H1 (cell line): ENCODE data around the gene COL4A1. TPM values are rescaled to one million over a fixed set of nuclear protein-coding genes. Genes with fewer than 3 reads are reported as not detected.

Source experiments
- CTCF ChIA-PET: fragments of 300-600 bp; sonication (Branson Sonifier 250); formaldehyde crosslinking; loops from one replicate; lab custom pipeline; 2021; ENCODE audit not compliant: partially characterized antibody; lab: Charles Lee
- POLR2A ChIA-PET: fragments of 300-600 bp; sonication (Branson Sonifier 250); formaldehyde crosslinking; loops from one replicate; lab custom pipeline; 2021; ENCODE audit warnings: inconsistent platforms; ENCODE audit not compliant: partially characterized antibody; lab: Charles Lee
- DNase-seq, 2 experiments: peaks; one replicate each; pipeline versions ENCODE4 v3.0.0 to v3.0.0-alpha.2; 2010 to 2022; ENCODE audit warnings: low spot score in 2 of 2, low read depth in 1 of 2, mixed read lengths in 1 of 2
- FAIRE-seq: peaks from 2 replicates; lab custom pipeline; 2011; peaks lifted over from hg19 to GRCh38; lab: Jason Lieb, UNC
- H2AFZ ChIP-seq: 2 replicates; pipeline ENCODE4 v1.8.1; 2012; ENCODE audit warnings: low read length, inconsistent platforms
- H2AK5ac ChIP-seq: 2 replicates; pipeline ENCODE4 v1.6.1; 2013; ENCODE audit warnings: low read depth, low read length
- H2BK120ac ChIP-seq: replicated peaks from 2 replicates; pipeline ENCODE3; 2013; ENCODE audit warnings: low read depth, low read length, inconsistent platforms
- H2BK12ac ChIP-seq: 2 replicates; pipeline ENCODE4 v1.6.1; 2013; ENCODE audit warnings: low read depth, low read length
- H2BK15ac ChIP-seq: 2 replicates; pipeline ENCODE4 v1.6.1; 2013; ENCODE audit warnings: low read length
- H2BK20ac ChIP-seq: 2 replicates; pipeline ENCODE4 v1.6.1; 2013; ENCODE audit warnings: low read length
- H2BK5ac ChIP-seq: 2 replicates; pipeline ENCODE4 v1.6.1; 2013; ENCODE audit warnings: low read depth, low read length
- H3K14ac ChIP-seq: 2 replicates; pipeline ENCODE4 v1.6.1; 2013; ENCODE audit warnings: inconsistent platforms; ENCODE audit not compliant: insufficient read length
- H3K18ac ChIP-seq: 2 replicates; pipeline ENCODE4 v1.6.1; 2013; ENCODE audit warnings: low read length; ENCODE audit errors: extremely low read depth
- H3K23ac ChIP-seq: 2 replicates; pipeline ENCODE4 v1.6.1; 2013; ENCODE audit warnings: inconsistent platforms; ENCODE audit not compliant: insufficient read length
- H3K23me2 ChIP-seq: 2 replicates; pipeline ENCODE4 v1.6.1; 2013; ENCODE audit warnings: low read depth, low read length
- H3K27ac ChIP-seq: 2 replicates; pipeline ENCODE4 v1.6.1; 2011; ENCODE audit warnings: low read depth, low read length, inconsistent platforms
- H3K27me3 ChIP-seq, 4 experiments: replicated peaks in 1 of 4; 1 replicate in 1 of 4; 2 replicates in 3 of 4; pipeline versions ENCODE4 v1.6.1 to v1.8.1; 2011 to 2013; ENCODE audit warnings: low read length in 3 of 4, mild to moderate bottlenecking in 3 of 4, inconsistent platforms in 2 of 4, mixed read lengths in 2 of 4, moderate library complexity in 1 of 4; ENCODE audit not compliant: control insufficient read depth in 3 of 4, insufficient read depth in 3 of 4; ENCODE audit errors: extremely low read depth in 1 of 4
- H3K36me3 ChIP-seq, 4 experiments: 2 replicates each; pipeline versions ENCODE4 v1.6.1 to v1.8.1; 2011 to 2013; ENCODE audit warnings: mild to moderate bottlenecking in 4 of 4, low read length in 3 of 4, moderate library complexity in 2 of 4, control low read depth in 1 of 4, inconsistent platforms in 1 of 4; ENCODE audit not compliant: insufficient read depth in 4 of 4, control insufficient read depth in 2 of 4
- H3K4ac ChIP-seq: replicated peaks from 2 replicates; pipeline ENCODE3; 2013; ENCODE audit warnings: low read length, low read depth, mixed read lengths, inconsistent platforms; ENCODE audit not compliant: insufficient read length
- H3K4me1 ChIP-seq, 4 experiments: replicated peaks in 1 of 4; 1 replicate in 1 of 4; 2 replicates in 3 of 4; pipeline versions ENCODE4 v1.6.1 to v1.8.1; 2011 to 2013; ENCODE audit warnings: low read length in 3 of 4, inconsistent platforms in 2 of 4, mixed read lengths in 1 of 4; ENCODE audit not compliant: insufficient read depth in 4 of 4, control insufficient read depth in 3 of 4
- H3K4me2 ChIP-seq, 2 experiments: 2 replicates each; pipeline versions ENCODE4 v1.6.1 to v1.8.1; 2011 to 2013; ENCODE audit warnings: low read depth in 2 of 2, low read length in 2 of 2, control low read depth in 1 of 2, inconsistent platforms in 1 of 2, mild to moderate bottlenecking in 1 of 2; ENCODE audit not compliant: insufficient read depth in 1 of 2
- H3K4me3 ChIP-seq, 4 experiments: fragments of 200-600, 300-600 bp in 1 of 4; sonication (generic), shearing (Covaris generic), sonication (Bioruptor Twin) in 1 of 4; 2 replicates each; pipeline versions ENCODE4 v1.5.1 to v1.8.1; 2011 to 2016; ENCODE audit warnings: low read length in 4 of 4, low read depth in 3 of 4, control low read depth in 2 of 4, inconsistent platforms in 2 of 4, mild to moderate bottlenecking in 2 of 4, mixed read lengths in 1 of 4, moderate library complexity in 1 of 4; ENCODE audit not compliant: insufficient read depth in 2 of 4; ENCODE audit errors: extremely low read depth in 1 of 4
- H3K56ac ChIP-seq: replicated peaks from 2 replicates; pipeline ENCODE3; 2013; ENCODE audit warnings: low read depth, mild to moderate bottlenecking, mixed read lengths, low read length, inconsistent platforms; ENCODE audit not compliant: insufficient read length
- H3K79me1 ChIP-seq: 2 replicates; pipeline ENCODE4 v1.6.1; 2013; ENCODE audit warnings: low read depth, low read length, control low read depth
- H3K79me2 ChIP-seq, 2 experiments: 2 replicates each; pipeline versions ENCODE4 v1.6.1 to v1.8.1; 2012 to 2013; ENCODE audit warnings: low read length in 2 of 2, mild to moderate bottlenecking in 2 of 2, inconsistent platforms in 1 of 2; ENCODE audit not compliant: insufficient read depth in 2 of 2, control insufficient read depth in 1 of 2
- H3K9ac ChIP-seq, 4 experiments: replicated peaks in 1 of 4; 1 replicate in 1 of 4; 2 replicates in 3 of 4; pipeline versions ENCODE4 v1.6.1 to v1.8.1; 2011 to 2013; ENCODE audit warnings: low read depth in 3 of 4, low read length in 3 of 4, control low read depth in 2 of 4, mild to moderate bottlenecking in 2 of 4, moderate library complexity in 2 of 4, inconsistent platforms in 1 of 4; ENCODE audit errors: extremely low read depth in 1 of 4
- H3K9me3 ChIP-seq, 2 experiments: 2 replicates each; pipeline versions ENCODE4 v1.6.1 to v1.8.1; 2012 to 2013; ENCODE audit warnings: mild to moderate bottlenecking in 2 of 2, moderate library complexity in 2 of 2, control low read depth in 1 of 2, inconsistent platforms in 1 of 2, low read depth in 1 of 2, low read length in 1 of 2, mixed read lengths in 1 of 2; ENCODE audit not compliant: insufficient read depth in 2 of 2
- H4K20me1 ChIP-seq, 2 experiments: replicated peaks in 1 of 2; 2 replicates each; pipeline versions ENCODE3 to v1.8.1; 2011 to 2013; ENCODE audit warnings: inconsistent platforms in 2 of 2, low read length in 2 of 2, mild to moderate bottlenecking in 1 of 2; ENCODE audit not compliant: insufficient read depth in 2 of 2, control insufficient read depth in 1 of 2
- H4K5ac ChIP-seq: 2 replicates; pipeline ENCODE4 v1.6.1; 2013; ENCODE audit warnings: low read length, low read depth, mixed read lengths, inconsistent platforms; ENCODE audit not compliant: insufficient read length
- H4K8ac ChIP-seq: 2 replicates; pipeline ENCODE4 v1.8.0; 2013; ENCODE audit warnings: mild to moderate bottlenecking, moderate library complexity, low read length, inconsistent platforms; ENCODE audit not compliant: insufficient read depth; ENCODE audit errors: extremely low read depth
- H4K91ac ChIP-seq: replicated peaks from 2 replicates; pipeline ENCODE3; 2013; ENCODE audit warnings: low read length, mixed read lengths, inconsistent platforms; ENCODE audit not compliant: insufficient read length
- WGBS, 2 experiments: shearing (Covaris generic) in 1 of 2; methylation state at CpG; one replicate each; pipeline versions ENCODE4 v1.1.6 to v1.1.7; 2013 to 2015; ENCODE audit warnings: low lambda C conversion rate in 2 of 2, mixed read lengths in 2 of 2, inconsistent platforms in 1 of 2, low coverage in 1 of 2, missing lambda C conversion rate in 1 of 2; ENCODE audit not compliant: insufficient replicate concordance in 2 of 2, insufficient coverage in 1 of 2, insufficient read length in 1 of 2; ENCODE audit errors: extremely low coverage in 1 of 2, missing lambda C conversion rate in 1 of 2; 5-methylcytosine and 5-hydroxymethylcytosine counted together
- polyA plus RNA-seq, 7 experiments: library from polyadenylated mRNA; depleted of rRNA in 3 of 7; stranded (reverse) in 5 of 7; unstranded in 2 of 7; fragments of >200 nt in 5 of 7; fragments of 200-250 nt in 2 of 7; gene quantifications; 1 replicate in 5 of 7; 2 replicates in 1 of 7; 4 replicates in 1 of 7; pipeline versions ENCODE4 v1.2.1 to v1.2.3, GENCODE V29; 2011 to 2013; ENCODE audit warnings: missing spikeins in 2 of 7, mixed read lengths in 2 of 7
- total RNA-seq: library from RNA; stranded (reverse); fragmentation: NEBNext Ultra II Directional; extraction: Animal tissue kit (Norgen Biotek cat#: 25700); gene quantifications from 2 replicates; pipeline ENCODE4 v1.2.1, GENCODE V29; 2021

The COL4A1 gene
- total and polyA plus RNA-seq, 2 of the 8 experiments (the other 6 are each of a cell fraction or from before 2014, with no cell fraction given): 30.7 to 82.0 TPM

- Histone ChIP-seq H4K5ac (no peak overlapping the region), H4K20me1 (peaks cover 6% of the 10 kb centered on the region in 2 experiments), H3K36me3 (peaks cover 0 to 4% (median 1%) of the 10 kb centered on the region in 4 experiments; a peak in 3 of 8 replicates), H2BK20ac (no peak overlapping the region), H3K9ac (no peak overlapping the region), H2BK120ac (no peak overlapping the region), H2BK15ac (no peak overlapping the region), H2AK5ac (no peak overlapping the region), H3K14ac (no peak overlapping the region), H3K4me2 (no peak overlapping the region), H3K18ac (no peak overlapping the region), H3K79me1 (peaks cover 12% of the 10 kb centered on the region), H3K9me3 (no peaks in the 10 kb centered on the region), H2BK12ac (no peak overlapping the region), H2BK5ac (no peak overlapping the region), H3K23me2 (no peaks in the 10 kb centered on the region), H3K23ac (no peak overlapping the region), H3K56ac (no peak overlapping the region), H3K4me1 (peaks cover 3 to 17% (median 10%) of the 10 kb centered on the region in 4 experiments; a peak in 6 of 7 replicates), H3K79me2 (peaks cover 0 to 10% of the 10 kb centered on the region in 2 experiments; a peak in 1 of 4 replicates), H4K91ac (no peak overlapping the region), H4K8ac (no peak overlapping the region), H3K4ac (no peak overlapping the region), H2AFZ (no peak overlapping the region), H3K27ac (no peak overlapping the region), H3K27me3 (no peaks in the 10 kb centered on the region), H3K4me3 (no peak overlapping the region)
- DNase-seq: peak in 1 of 2 experiments; percentile 85
- 76% methylated on average over 8 of the region's 8 CpGs; no CpG with 5 or more reads in 1 of the 2 experiments for WGBS, 2 experiments
- CTCF ChIA-PET: interaction anchor here (0.5 to 3.2 kb wide), 28 partner anchors 9 to 197 kb away, joined by 3 to 36 read pairs (median 4); no protein-coding TSS in a partner anchor
- POLR2A ChIA-PET: interaction anchor here (1.2 kb wide), 1 partner anchor 44 kb away, joined by 3 read pairs; no protein-coding TSS in a partner anchor
- no peak for FAIRE-seq
Measured at GRCh38 chr13:110352735-110353134, 45.8 kb upstream of the COL4A1 start.
